Activated T-cell treated with anti-CD3 and anti-CD28 coated beads for 48 hours (primary cell): ENCODE measurements around the gene GRID1.

Experiments
- DNase-seq: peaks from one replicate; pipeline ENCODE4 v3.0.0-alpha.2; 2020; ENCODE audit warnings: low read depth

The GRID1 gene

DNA sequence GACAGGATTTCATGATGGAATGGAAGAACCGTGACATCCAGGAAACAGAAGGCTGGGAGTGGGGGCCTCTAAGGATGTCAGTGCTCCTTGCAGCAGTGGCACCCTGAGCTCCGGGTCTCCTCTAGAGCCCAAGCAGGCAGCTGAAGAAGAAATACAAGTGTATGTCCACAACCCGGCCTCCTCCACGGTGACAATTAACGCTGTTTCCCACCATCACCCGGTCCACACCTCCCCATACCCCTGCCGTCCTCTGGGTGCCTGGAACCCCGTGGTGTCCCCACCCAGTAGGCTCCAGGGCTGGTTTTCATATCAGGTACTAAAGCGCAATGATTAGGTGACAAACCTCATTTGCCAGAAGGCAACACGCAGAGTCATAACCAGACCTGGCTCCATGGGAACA lies 30.3 kb downstream of the GRID1 start:
- no peak for DNase-seq

DNA sequence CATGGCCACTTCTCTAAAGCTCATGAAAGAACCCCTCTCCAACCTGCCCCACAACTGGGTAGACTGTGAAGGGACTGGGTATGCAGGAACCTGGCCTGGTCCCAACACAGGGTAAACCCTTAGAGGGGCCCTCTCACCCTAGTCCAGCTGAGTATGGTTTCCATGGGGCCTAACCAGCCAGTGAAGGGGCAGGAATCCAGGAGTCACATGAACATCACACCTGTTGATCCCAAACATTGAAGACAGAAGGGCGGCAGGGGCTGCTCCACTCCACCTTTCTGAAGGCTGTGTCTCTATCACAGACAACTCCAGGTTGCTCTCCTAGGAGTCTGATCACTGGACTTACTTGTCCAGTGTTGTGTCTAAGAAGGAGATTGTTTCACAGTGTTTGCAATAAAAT lies 30.8 kb downstream of the GRID1 start:
- DNase-seq, result no peak

DNA sequence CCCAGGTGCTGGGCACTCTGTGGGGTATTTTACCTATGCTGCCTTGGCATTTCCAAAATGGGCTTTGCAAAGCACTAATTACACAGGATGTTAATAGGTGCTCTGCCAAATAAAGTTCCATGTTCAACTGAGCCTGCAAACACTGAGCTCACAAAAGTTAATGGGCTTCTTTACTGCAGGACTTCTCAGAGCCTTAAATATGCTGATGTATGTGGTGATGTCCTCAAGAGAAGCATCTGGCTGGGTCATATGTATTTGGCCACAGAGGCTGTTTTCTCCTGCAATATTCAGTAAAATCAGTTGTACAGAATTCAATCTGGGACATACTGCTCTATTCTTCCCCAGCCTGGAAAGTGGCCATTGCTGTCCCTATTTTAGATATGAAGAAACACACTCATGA lies 31.3 kb downstream of the GRID1 start:
- no peak for DNase-seq

DNA sequence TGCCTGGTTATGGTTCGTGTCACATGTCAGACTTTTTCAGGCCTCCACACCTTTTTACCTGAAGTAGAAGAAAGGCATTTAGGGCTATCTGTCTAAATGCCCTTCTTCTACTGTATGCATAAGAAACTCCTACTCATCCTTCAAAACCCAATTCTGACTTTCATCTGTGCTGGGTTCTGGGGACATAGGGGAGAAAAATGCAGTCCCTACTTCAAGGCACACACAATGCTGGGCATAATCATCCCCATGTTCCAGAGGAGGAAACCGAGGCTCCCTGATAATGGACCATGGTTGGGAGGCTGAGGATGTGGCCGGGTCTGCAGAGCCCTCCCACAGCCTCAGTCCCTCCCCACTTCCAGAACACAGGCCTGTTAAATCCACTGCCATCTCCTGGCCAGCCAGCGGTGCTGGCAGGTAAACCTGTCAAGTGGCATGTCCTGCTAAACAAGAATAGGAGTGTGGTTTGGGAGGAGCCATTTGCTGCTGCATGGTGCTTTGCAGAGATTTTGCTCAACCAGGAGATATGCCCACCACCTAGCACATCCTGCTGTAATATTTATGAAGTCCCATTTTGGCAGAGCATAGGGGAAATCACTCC lies 32.0 kb downstream of the GRID1 start:
- no peak for DNase-seq

DNA sequence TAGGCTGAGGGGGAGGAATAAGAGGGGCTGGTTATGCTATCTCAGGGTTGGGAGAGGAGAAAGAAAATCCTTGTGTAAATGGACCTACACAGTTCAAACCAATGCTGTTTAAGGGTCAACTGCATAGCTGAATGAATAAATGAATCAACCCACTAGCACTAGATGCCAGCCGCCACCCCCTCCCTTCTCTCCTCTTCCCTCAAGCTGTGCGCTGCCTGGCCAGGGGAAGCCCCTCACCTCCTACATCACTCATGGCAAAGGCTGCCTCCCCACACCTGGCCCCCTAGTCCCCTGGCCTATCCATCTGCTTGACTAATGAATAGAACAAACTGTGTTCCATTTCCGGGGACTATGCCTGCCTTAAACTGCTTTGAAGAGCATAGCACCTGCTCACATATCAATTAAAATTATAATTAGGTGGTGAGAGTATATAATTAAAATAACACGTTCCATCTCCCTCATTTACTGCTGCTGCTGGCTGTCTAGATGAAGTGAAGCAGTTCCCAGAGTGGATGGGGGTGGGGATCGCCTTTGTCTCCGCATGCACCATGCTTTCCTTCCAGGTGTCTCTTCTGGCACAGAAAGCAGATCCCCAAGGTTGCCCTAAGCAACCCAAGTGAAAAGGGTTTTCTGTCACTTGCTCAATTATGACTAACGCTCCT lies 32.6 kb downstream of the GRID1 start:
- DNase-seq, result no peak

DNA sequence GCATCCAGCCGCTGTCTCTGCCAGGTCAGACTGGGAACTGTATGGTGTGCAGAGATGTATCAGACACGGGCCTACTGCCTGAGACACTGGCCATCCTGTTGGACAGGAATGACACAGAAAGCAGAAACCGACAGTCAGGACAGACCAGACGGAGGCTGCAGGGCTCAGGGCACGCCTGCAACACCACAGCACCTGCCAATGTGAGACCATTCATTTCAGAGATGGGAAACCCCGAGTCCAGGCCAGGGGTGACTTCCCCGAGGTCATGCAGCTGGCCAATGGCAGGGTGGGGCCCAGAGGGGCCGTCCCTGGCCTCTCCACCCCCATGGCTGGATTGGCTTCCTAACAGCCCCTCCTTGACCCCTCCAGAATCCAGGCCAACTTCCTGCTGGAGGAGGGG lies 34.7 kb downstream of the GRID1 start:
- no peak for DNase-seq

DNA sequence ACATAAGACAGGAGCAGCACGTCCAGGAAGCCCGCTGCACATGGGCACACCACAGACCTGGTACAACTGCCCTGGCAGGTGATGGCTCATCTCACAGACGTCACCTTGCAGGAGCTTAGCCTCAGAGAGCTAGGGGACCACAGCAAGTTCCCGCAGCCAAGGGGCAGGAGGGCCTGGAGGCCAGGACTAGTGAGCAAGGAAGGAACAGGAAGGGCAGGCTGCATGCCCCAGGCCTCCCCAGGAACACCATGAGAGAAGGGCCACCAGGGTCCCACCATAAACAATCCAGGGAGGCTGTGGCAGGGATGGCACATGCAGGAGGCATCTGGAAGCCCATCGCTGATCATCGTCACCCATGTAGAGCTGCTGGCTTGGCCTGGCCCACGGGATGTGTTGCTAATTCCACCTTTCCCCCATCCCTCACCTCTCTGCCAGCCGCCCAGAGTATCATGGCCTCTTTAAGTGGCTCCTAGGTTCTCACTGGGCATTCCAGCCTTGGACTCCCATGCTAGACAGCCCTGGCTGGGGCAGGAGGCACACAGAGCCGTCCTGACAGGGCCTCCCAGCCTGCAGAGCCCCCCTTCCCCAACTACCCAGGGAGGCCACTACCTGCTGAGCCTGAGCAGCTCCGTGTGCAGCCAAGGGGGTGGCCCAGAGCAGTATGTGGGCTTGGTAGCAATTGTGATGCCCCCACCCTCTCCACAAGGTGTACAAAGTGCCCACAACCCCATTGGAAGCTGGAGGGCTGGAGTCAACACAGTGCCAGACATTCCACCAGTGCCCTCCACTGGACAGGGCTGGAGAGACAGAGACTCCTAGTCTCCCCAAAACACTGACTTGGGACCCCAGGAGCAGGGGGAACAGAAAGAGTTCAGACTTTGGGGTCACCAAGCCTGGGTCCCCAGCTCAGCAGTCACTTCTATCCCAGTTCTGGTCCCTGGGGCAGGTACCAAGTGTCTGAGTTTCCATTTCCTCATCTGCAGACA lies 35.5 kb downstream of the GRID1 start:
- DNase-seq, result no peak

DNA sequence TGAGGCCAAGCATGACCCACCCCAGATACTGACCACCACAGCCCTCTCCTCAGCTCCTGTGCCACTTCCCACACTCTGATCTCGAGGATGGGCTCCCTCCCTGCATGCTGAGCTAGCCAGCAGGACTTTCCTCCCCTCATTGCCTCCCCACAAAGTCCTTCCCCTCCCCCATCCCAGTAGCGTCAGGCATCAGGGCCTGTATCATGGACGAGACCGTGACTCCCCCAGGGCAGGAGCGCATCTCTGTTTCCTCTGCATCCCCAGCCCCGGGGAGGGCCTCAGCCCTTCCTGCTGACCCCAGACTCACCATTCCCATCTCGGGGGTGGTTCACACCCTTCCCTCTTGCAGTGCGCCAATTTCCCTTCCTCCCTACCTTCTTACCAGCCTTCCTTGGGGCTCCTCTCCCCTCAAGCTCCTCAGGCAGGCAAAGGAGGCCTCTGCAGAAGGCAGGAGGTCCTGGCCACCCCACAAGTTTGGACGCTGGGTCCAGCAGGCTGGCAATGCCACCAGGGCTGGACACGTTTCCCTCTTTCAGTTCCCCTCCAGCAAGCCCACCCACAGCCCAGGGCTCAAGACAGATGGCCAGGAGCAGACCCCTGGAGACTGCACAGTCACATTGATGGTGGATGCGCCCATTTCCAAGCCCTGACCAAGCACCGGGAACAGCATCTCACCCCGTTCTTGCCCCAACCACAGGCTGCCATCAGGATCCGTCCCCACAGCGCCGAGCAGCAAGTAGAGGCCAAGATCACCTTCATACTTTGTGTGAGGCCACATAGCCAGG lies 36.5 kb downstream of the GRID1 start:
- DNase-seq, result no peak

DNA sequence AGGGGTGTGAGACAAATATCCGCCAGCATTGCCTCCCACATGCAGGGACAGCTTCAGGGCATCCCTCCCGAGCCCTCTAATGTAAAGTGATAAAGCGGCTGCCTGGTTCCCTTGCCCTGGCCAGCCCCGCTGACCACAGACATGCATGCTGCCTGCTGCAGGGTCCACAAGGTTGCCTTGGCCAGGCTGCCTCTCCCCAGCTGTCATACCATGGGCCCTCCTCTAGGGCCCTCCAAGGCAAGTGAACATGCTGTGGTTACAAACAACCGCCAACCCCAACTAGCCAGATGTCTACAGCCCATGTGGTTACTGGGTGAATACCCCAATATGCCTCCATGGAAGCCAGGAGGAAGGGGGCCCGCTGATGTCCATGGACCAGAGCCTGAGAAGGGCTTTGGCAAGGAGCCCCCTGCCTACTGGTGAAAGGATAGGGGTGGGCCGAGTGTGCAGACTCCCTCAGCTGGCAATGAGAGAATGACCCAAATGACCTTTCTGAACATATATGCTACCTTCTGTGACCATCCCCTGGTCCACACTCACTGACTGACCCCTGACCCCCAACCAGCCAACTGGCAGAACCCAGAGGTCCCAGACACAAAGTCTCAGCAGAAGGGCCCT lies 37.4 kb downstream of the GRID1 start:
- no peak for DNase-seq

DNA sequence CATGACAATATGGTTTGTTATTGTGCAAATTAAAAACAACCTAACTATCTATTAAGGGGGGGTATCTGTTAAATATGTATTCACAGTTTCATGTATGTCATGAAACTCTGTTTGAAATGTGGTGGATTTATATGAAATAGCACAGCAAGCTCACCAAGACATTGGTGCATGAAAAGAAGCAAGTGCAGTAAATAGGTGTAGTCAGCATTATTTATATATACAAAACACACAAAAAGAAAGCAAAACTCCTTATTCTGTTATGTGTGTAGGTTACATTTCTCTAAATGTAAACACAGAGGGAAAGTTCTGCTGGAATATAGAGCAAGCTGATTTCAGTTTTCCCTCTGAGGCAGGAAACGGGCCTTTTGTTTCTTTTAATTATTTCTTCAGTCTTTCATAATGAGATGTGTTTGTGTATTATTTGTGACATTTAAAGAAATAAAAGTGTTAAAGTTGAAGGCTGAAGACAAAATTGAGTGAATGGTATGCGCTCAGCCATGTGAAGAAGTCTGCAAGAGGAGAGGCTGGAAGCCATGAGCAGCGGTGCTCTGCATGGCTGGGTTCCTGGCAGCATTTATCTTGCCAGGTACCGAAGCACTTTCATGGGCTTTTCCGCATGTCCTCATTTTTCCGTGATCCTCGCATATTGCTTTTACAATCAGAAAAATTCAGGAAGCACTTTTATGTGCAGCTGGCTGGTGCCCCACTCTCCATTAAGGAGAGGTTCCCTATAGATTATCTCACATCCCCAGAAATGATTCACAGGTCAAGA lies 38.5 kb downstream of the GRID1 start:
- no peak for DNase-seq

DNA sequence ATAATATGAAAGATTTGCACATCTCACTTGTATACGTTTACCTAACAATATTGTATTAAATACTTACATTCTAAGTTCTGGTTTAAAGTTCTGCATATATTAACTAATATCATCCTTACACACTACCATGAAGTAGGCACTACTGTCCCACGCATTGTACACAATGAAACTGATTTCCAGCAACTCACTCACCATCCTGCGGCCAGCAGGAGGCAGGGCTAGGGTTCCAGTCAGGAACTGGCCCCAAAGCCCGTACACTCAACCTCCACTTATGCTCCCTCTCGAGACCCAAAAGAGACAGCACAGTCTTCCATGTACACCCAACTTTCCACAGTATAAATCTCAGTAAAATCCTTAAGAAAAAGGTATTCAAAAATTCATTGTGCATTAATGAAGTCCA lies 41.4 kb downstream of the GRID1 start:
- DNase-seq, result no peak

DNA sequence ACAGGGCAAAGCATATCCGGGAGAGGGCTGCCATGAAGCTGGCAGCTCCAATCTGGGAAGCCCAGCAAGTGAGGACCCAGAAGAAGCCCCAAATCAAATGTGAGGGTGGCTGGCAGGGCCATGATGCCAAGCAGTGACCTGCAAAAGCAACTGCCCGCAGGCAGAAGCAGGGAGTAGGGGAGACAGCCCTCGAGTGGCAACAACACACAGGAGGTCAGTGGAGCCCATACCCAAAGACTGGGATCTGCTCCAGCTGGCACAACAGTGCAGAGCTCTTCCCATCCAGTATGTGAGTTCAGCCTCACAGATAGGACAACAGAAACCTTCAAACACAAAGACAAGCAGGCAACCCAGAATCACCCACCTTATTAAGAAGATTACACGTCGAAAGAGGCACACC lies 45.0 kb downstream of the GRID1 start:
- no peak for DNase-seq

DNA sequence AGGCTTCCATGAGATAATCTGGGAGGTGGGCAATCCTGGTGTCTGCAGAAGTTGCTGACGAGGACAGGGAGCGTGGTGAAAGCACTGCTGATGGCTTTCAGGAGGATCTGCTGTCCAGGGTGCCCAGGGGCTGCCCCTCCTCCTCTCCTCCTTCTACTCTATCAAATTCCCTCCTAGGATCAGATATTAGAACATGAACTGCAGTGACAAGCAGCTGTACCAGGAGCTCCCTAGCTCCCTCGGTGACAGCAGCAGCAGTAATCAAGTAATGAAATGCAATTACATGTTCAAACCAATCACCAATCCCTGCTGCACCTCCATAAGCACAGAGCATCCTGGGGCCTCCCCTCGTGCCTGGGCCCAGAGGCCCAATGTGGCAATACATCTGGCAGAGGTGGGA lies 46.9 kb downstream of the GRID1 start:
- DNase-seq, result no peak

DNA sequence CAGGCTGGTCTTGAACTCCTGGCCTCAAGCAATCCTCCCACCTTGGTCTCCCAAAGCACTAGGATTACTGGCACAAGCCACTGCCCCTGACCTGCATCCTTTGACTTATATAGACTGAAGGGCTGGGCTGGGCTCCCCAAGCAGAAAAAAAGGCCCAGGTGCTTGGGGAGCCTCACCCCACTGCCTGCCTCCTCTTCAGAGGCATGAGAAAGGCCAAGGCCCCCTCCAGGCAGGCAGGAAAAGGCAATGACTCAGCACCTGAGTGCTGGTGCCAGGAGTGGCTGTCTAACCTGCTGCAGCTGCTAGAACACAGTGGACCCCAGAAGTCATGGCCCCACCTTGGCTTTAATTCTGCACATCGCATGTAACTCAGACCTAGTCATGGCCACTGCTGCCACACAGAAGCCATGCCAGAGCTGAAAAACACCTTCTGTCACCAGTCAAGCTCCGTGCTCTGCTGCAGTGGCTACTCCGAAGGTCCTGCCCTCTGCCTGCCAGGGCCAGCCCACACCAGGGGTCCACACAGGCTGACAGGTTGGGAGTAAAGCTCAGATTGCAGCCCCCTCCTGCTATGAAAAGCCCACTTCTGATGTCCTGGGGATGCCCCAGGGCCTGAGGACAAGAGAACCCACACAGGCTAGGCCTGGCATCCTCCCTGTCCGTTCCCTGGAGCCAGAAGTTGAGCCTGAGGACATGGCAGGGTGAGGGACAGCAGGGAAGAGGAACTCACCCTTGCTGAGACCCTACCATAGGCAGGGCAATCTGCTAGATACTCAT lies 48.5 kb downstream of the GRID1 start:
- no peak for DNase-seq

DNA sequence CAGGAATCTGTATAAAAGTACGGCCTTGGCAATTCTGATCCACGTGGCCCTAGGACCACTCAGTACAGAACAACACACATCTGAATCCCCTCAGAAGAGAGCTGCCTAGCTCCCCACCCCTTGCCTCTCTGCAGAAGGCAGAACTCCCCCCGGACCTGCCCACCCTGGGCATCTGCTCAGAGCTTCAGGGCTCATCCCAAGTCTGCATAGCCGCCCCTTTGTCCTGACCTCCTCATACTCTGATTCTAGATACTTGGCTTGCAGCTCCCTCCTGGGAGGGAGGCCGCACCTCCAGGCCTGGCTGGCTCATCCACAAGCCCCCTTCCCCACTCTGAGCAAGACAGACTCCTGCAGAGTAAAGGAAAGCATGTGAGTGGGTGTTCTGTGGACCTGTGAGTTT lies 49.6 kb downstream of the GRID1 start:
- DNase-seq, result no peak

DNA sequence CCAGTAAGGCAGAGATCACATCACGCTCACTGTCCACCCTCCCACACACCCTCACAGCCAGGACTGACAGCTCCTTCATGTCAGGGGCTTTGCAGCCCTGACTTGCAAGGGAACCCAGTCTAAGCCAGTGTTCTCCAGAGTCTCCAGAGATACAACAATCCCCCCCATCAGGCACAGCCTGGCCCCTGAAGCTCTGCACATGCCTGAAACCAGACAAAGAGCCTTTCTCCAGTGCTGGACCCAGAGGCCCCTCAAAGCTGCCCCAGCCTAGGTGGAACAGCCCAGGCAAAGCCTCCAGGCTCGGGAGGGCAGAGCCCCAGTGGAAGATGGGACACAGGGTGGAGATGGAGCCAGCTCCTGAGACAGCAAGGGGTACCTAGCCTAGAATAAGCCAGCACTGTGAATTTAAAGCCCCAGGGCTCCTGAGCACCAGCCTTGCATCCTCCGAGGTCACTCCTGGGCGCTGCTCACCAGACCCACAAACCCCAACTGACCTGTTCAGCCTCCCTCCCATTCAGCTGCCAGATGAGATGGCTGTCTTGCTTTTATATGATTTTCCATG lies 50.2 kb downstream of the GRID1 start:
- no peak for DNase-seq

DNA sequence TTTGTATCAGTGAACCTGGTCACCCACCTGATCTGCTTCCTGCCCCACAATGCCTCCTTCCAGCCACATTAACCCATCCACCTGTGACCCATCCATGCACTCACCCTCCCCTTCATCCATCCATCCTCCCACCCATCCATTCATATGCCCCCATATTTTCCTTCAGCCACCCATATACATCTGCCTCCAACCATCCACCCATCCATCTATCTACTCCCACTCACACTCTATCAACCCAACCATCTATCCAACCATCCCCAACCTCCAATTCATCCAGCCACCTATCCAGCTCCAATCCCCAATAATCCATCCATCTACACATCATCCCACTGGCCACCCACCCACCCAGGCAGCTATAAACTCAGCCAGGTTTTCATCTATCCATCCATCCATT lies 51.0 kb downstream of the GRID1 start:
- DNase-seq, result no peak

DNA sequence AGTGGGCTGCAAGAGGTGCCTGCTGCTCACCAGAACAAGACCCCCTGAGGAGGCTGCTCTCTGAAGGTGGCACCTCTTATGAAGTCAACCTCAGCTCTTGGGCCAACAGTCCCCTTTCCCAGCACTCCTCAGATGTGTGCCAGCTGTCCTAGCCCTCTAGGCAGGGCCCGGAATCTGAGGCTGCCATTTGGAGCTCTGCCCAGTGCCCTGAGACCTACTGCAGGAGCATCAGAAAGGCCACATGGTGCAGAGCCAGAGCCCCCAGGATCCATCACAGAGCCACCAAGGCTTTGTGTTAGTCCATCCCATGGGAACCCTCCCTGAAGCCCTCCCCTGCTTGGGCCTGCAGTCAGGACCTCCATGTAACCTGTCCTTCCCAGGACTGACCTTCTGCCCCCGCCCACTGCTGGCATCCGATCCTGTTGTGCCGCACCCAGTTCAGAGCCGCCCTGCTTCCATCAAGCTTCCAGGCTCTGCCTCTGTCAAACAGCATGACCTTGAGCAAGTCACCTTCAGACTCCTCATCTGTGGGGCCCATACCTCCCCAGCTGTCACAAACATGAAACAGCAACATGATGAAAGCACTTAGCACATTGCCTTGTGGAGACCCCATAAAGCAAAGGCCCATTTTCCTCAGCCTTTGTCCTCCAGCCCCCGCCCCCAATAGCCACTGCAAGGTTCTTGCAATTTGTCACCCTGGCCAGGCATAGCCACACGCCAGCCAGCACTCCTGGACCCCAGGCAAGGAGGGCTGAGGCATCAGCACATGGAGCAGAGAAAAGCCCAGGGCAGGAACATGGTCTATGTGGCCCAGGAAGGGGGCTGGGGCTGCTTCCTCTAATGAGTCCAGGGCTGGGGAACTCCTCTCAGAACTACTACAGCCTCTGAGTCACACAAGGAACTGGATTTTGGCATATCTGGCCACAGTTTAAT lies 51.7 kb downstream of the GRID1 start:
- no peak for DNase-seq

DNA sequence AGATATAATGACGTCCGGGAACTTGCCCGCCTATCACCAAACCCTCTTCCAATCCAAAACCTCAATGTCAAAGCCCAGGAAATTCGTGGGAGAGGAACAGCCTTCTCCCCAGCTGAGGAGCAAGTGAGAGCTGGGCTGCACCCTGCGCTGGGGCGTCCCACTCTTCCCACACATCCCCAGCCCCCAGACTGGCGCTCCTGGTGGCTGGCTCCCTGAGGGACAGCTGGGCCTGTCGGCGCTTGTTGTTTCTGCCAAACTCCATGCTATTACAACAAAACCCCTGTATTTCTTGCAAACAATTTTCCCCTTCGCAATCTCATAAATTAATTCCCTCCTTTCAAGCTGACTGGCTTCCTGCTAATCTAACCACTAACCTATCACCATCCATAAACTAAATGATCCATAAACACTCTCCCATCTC lies 53.0 kb downstream of the GRID1 start:
- no peak for DNase-seq
